CD4-positive, alpha-beta T cell treated with Interleukin-6 for 4 hours (primary cell): Measurements from ENCODE around the gene GALNT9.
"Not testable (repeated sequence)": the region's sequence is repeated elsewhere in the genome, so short reads cannot be mapped to it uniquely, and the experiment has no call there.

ENCODE experiments used
- DNase-seq: peaks from one replicate; pipeline ENCODE4 v3.0.0-alpha.2; 2020; ENCODE audit warnings: mixed read lengths

The GALNT9 gene

DNA sequence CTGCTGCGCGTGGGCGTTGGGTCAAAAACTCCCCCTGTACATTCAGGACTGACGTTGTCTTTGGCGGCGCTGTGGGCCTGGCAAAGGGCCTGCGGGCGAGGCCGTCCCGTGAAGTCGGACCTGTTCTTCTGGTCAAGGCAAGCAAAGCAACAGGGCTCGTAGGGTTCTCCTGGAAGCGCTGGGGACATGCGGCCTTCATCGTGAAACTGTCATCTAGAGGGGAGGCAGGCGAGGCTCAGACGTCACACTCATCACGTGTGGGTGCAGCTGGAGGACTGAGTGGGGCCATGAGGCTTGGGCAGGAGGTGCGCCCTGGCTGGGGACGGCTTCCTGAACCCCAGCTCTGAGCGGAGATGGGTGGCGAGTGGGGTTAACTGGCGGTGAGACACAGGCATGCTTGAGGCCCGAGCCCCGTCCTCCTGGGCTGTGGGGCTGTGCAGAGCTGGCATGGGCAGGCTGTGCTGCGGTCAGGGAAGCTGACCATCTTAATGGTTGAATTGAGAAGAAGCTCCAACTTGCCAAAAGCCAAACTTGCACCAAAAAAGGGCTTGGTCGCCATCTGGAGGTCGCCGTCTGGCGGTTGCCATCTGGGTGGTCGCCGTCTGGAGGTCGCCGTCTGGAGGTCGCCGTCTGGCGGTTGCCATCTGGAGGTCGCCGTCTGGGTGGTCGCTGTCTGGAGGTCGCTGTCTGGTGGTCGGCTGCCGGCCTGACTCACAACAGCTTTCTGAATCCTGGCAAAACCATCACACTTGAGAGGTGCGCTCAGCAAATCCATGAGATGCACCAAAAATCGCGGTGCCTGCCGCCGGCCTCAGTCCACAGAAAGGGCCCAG, 119.0 kb downstream of the GALNT9 start:
- peak; percentile 23 for DNase-seq

GRCh38 chr12:132209619-132210222, 119.7 kb downstream of the GALNT9 start:
- DNase-seq = no peak

DNA sequence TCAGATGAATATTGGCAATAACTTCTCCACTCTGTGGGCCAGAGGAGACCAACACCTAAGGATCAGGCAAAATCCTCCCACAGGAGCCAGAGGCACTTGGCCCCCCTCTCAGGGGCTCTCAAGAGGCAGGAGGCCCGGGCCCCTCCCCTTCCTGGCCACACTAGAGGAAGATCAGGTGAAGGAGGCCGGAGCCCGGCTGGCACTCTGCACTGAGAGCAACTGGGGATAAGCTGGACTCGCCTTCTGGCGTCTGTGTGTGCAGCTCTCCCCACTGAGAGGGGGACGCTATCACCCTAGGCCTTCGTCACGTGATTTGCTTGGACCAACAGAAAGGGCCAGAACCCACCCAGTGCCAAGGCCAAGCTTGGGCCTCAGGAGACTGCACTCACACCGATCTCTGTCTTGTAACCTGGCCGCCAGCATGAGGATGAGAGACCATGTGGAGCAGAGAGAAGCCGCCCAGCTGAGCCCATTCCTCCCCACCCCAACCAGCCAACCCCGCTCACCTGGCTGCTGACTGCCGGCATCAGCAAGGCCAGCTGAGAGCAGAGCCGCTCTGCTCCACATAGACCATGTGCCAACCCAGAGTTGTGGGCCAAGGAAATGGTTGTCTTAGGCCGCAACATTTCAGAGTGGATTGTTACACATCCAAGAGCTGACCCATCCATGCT, 121.1 kb downstream of the GALNT9 start:
- no peak for DNase-seq

DNA sequence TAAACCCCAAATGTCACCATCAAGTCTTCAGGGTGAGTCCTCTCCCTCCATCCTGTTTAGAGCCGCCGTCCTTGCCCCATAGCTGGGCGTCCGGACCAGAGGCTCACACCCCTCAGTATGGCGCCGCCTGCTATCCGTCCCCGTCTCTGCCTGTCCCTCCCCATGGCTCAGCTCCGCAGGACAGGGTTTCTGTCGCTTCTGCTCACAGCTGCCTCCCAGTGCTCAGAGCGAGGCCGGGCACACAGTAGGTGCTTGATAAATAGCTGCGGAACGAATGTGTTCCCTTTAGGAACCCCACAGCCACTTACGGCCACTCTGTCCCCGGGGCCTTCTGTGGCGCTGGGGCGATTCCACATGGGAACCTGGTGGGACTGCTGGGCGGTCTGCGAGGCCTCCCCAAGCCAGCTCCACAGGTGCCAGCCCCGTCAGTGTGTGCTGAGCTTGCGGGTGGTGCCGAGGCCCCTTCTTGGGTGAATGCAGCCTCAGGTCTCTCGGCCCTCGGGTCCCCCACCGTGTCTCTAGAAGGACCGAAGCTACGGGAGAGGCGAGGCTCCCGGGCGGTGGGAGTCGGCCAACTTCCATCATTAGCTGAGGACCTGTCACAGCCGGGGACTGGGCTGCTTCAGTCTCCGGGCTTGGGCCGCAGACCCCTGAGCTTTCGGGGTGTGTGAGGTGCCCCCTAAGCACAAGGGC, 122.2 kb downstream of the GALNT9 start:
- DNase-seq = no peak

- no peak for DNase-seq
Observed at GRCh38 chr12:132206046-132206434, 123.3 kb downstream of the GALNT9 start.

- no peak for DNase-seq
Observed at GRCh38 chr12:132205271-132206045, 123.9 kb downstream of the GALNT9 start.

DNA sequence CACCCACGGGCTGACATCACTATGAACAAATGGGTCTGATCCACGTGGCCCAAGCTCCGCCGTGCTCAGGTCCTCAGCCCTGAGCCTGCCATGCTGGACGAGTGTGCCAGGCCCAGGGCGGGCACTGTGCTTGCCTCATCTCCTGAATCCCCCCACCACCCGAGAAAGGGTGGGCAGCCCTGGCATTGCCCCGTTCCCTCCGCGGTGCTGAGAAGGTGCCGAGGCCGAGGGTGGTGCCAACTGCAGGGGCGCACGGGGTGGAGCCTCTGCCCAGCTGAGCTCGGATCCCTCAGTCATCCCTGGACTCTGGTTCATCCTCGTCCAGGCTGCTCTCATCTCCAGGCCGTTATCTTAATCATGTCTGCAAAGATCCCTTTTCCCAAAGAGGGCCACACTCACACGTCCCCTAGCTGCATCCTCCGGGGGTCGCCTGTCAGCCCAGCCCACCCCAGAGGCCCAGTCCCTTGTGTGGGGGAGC, 124.6 kb downstream of the GALNT9 start:
- DNase-seq = no peak

- DNase-seq = no peak
Observed at GRCh38 chr12:132204063-132204792, 125.2 kb downstream of the GALNT9 start.

GRCh38 chr12:132202929-132203721, 126.3 kb downstream of the GALNT9 start:
- DNase-seq = no peak

DNA sequence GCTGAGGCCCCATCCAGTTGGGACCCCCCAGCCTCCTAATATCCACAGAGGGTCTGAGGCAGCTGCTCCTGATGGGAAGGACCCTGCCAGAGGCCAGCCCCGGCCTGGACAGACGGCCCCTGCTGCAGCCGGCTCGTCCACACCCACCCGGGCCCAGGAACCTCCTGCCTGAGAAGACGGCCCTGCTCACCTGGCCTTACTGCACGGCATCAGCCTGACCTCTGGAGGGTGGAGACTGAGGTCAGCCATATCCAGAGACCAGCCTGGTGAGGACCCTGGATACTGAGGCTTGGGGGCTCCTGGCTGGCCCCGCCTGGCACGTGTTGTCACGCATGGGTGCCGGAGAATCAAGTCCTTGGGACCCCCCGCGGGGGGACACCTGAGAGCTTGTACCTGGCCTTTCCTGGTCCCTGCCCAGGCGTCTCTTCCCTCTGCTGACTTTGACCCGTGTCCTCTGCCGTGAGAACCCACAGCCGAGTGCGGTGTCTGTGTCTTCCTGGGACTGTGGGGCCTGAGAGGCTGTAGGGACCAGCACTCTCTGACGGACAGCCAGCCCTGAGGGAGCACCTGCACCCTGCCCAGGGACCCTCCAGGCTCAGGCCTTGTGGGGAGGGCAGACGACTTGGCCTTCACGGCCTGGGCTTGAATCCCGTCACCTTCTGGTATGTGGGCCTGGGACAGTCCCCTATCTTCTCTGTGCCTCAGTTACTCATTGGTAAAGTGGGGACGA, 127.8 kb downstream of the GALNT9 start:
- DNase-seq = no peak

DNA sequence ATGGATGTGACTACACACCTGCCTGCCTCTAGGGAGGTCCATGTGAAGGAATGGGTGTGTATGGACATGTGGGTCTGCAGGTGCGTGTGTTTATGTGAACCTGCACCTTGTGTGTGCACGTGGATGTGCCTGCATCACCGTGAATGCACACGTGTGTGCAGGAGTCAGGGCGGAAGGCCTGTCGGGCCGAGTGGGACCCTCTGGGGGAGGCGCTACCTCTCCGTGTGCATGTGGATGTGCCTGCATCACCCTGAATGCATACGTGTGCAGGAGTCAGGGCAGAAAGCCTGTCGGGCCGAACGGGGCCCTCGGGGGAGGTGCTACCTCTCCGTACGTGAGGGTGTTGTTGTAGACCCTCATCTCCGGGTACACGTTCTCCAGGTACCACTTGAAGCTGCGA, 128.6 kb downstream of the GALNT9 start:
- DNase-seq = no peak

- DNase-seq = no peak
Observed at GRCh38 chr12:132199526-132200319, 129.7 kb downstream of the GALNT9 start.

DNA sequence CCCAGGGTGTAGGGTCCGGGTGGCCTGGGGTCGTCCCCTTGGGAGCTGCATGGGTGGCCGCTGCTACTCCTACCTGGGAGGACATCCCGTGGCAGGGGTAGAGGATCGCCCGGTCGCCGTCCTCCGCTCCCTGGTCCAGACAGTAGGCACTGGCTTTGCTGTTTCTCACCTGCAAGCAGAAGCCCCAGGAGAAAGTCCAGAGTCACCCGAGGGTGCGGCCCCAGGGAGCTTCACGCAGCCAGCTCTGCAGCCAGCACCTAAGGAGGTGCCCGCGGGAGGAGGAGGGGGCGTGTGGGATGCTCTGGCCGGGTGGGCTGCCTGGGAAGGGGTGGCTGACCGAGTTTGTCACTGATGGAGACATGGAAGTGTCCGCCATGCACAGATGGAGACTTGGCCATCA, 130.3 kb downstream of the GALNT9 start:
- no peak for DNase-seq

DNA sequence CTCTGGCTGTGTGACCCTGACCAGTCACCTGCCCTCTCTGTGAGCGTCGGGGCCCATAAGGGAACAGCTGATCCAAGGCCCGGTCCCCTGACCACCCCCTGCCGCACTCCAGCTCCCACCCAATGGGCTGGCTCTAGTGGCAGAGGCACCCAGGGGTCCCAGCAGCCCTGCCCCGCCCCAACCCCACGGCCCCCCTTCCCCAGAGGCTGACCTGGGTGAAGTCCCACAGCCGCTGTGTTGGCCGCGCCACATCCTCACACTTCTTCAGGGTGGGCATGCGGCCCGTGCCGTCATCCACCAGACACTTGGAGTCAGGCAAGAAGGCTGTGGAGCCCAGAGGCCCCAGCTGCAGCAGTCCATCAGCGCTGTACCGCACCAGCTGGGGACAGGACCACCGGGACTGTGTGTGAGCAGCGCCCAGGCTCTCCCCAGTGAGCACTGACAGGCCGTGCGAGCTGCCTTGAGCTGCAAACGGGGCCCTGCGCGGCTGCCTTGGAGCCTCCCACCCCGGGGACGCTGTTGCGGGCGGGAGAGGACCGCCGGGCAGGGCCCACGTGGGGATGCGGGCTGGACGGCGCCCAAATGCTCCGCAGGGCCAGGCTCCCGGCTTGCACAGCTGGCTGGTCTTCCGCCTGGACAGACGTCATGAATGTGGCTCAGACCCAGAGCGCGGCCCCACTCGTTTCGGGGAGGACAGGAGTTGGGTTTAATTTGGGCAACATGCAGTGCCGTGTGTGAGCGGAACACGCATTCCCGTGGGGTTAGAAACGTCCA, 131.6 kb downstream of the GALNT9 start:
- DNase-seq = no peak

DNA sequence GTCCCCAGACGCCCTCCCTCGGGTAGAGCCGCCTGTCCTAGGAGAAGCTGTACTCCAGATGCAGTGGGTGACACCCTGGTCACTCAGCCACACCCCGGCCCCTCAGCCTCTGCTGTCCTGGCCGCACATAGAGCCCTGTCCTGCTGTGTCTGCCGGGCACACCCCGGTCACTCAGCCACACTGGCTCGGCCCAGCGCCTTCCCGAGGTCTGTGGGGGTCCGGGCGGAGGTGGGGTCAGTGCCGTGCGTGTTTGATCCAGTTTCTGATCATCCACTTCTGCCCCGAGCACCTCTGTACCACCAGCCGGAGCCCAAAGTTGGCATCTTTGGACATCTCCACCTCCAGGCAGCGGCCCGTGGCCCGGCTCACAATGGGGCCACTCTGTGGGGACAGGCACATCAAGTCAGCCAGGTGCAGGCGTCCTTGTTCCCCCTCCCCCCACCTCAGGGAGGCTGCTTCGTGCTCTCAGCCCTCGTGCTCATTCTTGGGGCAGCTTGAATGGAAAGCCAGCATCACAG, 132.5 kb downstream of the GALNT9 start:
- DNase-seq = no peak

DNA sequence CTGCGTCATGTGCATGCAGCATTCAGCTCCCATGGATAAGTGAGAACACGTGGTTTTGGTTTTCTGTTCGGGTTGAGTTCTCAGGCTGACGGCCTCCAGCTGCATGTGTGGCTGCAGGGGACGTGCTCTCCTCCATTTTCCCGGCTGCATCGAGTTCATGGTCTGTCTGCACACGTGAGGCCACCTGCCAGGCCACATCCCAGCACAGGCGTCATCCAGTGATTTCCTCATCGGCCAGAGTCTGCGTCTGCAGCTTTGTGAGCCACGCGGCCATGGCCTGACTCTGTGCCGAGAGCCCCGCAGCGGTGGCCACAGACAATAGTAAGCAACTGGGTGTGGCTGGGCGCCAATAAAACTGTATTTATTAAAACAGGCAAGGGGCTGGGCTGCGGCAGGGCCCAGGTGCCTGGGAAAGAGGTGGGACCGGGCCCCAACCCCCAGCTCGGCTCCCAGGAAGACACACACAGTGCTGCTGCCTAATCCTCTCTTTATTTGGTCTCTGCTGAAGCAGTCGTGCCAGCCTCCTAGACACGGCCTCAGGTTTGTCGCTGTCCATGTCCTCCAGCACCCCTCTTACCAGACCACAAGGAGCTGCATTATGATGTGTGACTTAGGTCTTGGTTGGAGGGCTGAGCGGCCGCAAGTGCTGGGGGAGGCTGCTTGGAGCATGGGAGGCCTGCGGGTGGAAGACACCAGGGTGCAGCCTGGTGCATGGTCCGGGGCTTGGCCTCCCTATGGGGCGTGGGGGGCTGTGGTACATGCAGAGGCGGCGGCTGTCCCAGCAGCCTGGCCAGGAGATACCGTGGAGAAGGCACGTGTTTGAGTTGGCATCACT, 133.1 kb downstream of the GALNT9 start:
- DNase-seq = no peak

DNA sequence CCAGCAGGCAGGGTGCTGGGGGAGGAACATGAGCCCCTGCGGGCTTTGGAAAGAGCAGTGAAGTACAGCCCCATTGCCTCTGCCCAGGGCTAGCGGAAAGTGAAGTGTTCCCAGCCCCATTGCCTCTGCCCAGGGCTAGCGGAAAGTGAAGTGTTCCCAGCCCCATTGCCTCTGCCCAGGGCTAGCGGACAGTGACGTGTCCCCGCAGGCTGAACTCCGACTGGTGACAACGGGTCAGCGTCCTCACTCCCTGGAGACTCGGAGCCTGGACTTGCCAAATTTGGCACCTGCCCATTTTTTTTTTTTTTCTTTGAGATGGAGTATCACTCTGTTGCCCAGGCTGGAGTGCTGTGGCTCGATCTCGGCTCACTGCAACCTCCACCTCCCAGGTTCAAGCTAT, 134.1 kb downstream of the GALNT9 start:
- not testable (repeated sequence) for DNase-seq
